ENCODE data around the gene TSC22D4.

DNA sequence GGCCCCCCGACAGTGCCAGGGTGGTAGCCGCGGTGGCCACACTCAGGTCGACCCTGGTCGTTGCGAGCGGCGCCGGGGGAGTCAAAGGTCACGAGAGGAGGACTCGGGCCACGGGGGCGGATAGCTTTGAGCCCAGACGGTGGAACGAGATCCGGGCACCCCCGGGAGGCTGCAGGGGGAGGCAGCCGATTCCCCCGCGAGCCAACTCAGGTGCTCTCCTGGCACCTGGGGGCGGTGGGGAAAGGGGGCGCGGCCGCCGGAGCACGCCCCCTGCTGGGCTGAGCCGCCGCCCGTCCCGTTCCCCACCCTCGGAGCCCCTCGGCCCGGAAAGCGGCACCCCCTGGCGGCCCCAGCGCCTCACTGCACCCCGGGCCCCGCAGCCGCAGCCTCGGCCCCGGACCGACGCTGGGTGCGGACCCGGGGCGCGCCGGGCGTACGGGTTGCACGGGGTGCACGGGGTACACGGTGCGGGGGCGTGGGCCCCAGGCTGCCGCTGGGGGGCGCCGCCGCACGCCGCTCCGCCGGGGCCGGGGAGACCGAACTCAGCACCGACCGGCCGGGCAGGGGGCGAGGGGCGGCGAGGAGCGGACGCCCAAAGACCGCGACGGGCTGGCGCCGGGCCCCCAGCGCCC is 4.2 kb upstream of the TSC22D4 start:
- peak; percentile 84 for TF ChIP-seq CTCF (IDR thresholded peaks at IDR 0.05; ENCODE audit: poor library complexity)
- TF ChIP-seq EZH2 (IDR thresholded peaks at IDR 0.05; ENCODE audit: borderline replicate concordance) = no peak
